SK-N-SH treated with all-trans-retinoic acid at 6 μM for 48 hours (cell line): Measurements from ENCODE around the gene KIAA0513.

Source experiments
- ATAC-seq: fragments of 200-7000 bp; cut with Tn5 transposase; 3 replicates; pipeline ENCODE4 v1.9.1; 2020; ENCODE audit warnings: mild to moderate bottlenecking, moderate library complexity
- BACH2 ChIP-seq: fragments of 250-450 bp; sonication (Bioruptor Pico); IDR thresholded peaks from 2 replicates; pipeline ENCODE4 v1.9.0; 2021; ENCODE audit warnings: mild to moderate bottlenecking, borderline replicate concordance
- CREB5 ChIP-seq: fragments of 250-450 bp; sonication (Bioruptor Pico); IDR thresholded peaks from 2 replicates; pipeline ENCODE4 v1.5.1; 2020; ENCODE audit warnings: low read depth, mild to moderate bottlenecking, moderate library complexity
- CSDC2 ChIP-seq: fragments of 250-450 bp; sonication (Bioruptor Pico); IDR thresholded peaks from 2 replicates; pipeline ENCODE4 v1.5.0; 2020; ENCODE audit warnings: mild to moderate bottlenecking, moderate library complexity
- CSRNP3 ChIP-seq: fragments of 250-450 bp; sonication (Bioruptor Pico); IDR thresholded peaks from 2 replicates; pipeline ENCODE4 v1.5.1; 2021; ENCODE audit warnings: mild to moderate bottlenecking, moderate library complexity
- GLIS3 ChIP-seq: fragments of 250-450 bp; sonication (Bioruptor Pico); IDR thresholded peaks from 2 replicates; pipeline ENCODE4 v1.5.0; 2020; ENCODE audit warnings: mild to moderate bottlenecking, moderate library complexity
- ISL1 ChIP-seq: fragments of 250-450 bp; sonication (Bioruptor Pico); IDR thresholded peaks from 2 replicates; pipeline ENCODE4 v2.1.2; 2022; ENCODE audit warnings: mild to moderate bottlenecking, moderate library complexity
- OSR1 ChIP-seq: fragments of 250-450 bp; sonication (Bioruptor Pico); IDR thresholded peaks from 2 replicates; pipeline ENCODE4 v1.8.0; 2022; ENCODE audit warnings: moderate library complexity, mild to moderate bottlenecking, inconsistent platforms
- PPARA ChIP-seq: fragments of 250-450 bp; sonication (Bioruptor Pico); IDR thresholded peaks from 2 replicates; pipeline ENCODE4 v1.5.0; 2020; ENCODE audit warnings: mild to moderate bottlenecking, borderline replicate concordance
- RARB ChIP-seq: fragments of 250-450 bp; sonication (Bioruptor Pico); IDR thresholded peaks from 2 replicates; pipeline ENCODE4 v1.8.0; 2021; ENCODE audit warnings: mild to moderate bottlenecking, moderate library complexity
- SNAI2 ChIP-seq: fragments of 250-450 bp; sonication (Bioruptor Pico); IDR thresholded peaks from 2 replicates; pipeline ENCODE4 v1.5.0; 2020; ENCODE audit warnings: mild to moderate bottlenecking, moderate library complexity
- TCF4 ChIP-seq: fragments of 250-450 bp; sonication (Bioruptor Pico); IDR thresholded peaks from 2 replicates; pipeline ENCODE4 v1.8.0; 2021; ENCODE audit warnings: mild to moderate bottlenecking, moderate library complexity, borderline replicate concordance
- TOX ChIP-seq: fragments of 250-450 bp; sonication (Bioruptor Pico); IDR thresholded peaks from 2 replicates; pipeline ENCODE4 v1.8.0; 2021; ENCODE audit warnings: mild to moderate bottlenecking, moderate library complexity, borderline replicate concordance
- ZC3H10 ChIP-seq: fragments of 250-450 bp; sonication (Bioruptor Pico); IDR thresholded peaks from 2 replicates; pipeline ENCODE4 v1.5.1; 2021; ENCODE audit warnings: mild to moderate bottlenecking, moderate library complexity
- ZFP3 ChIP-seq: fragments of 250-450 bp; sonication (Bioruptor Pico); IDR thresholded peaks from 2 replicates; pipeline ENCODE4 v1.5.0; 2020; ENCODE audit warnings: mild to moderate bottlenecking, moderate library complexity
- ZFP30 ChIP-seq: fragments of 450-650 bp; formaldehyde crosslinking; IDR thresholded peaks from 2 replicates; pipeline ENCODE4 v1.5.0; 2022; ENCODE audit warnings: mild to moderate bottlenecking, moderate library complexity
- ZNF565 ChIP-seq: fragments of 450-650 bp; formaldehyde crosslinking; conservative IDR thresholded peaks from 2 replicates; pipeline ENCODE4 v1.5.0; 2020; ENCODE audit warnings: low read depth, mild to moderate bottlenecking, moderate library complexity
- ZNF8 ChIP-seq: fragments of 450-650 bp; formaldehyde crosslinking; IDR thresholded peaks from 2 replicates; pipeline ENCODE4 v1.5.0; 2020; ENCODE audit warnings: mild to moderate bottlenecking, moderate library complexity
- TF ChIP-seq, protein P1 (sequence below): fragments of 250-450 bp; sonication (Bioruptor Pico); IDR thresholded peaks from 2 replicates; pipeline ENCODE4 v1.8.0; 2021; ENCODE audit warnings: low read depth, mild to moderate bottlenecking, moderate library complexity, borderline replicate concordance
- TF ChIP-seq, protein P2 (sequence below): fragments of 250-450 bp; sonication (Bioruptor Pico); IDR thresholded peaks from 2 replicates; pipeline ENCODE4 v1.5.0; 2020; ENCODE audit warnings: mild to moderate bottlenecking, moderate library complexity
- TF ChIP-seq, protein P3 (sequence below): fragments of 250-450 bp; sonication (Bioruptor Pico); IDR thresholded peaks from 2 replicates; pipeline ENCODE4 v1.8.0; 2020; ENCODE audit warnings: mild to moderate bottlenecking, moderate library complexity, borderline replicate concordance

Gene KIAA0513

GRCh38 chr16:85133290-85133599 is 105.7 kb downstream of the KIAA0513 start:
- TF ChIP-seq CSRNP3 (CRISPR knock-in tag): no peak
- TF ChIP-seq, protein P1, sequence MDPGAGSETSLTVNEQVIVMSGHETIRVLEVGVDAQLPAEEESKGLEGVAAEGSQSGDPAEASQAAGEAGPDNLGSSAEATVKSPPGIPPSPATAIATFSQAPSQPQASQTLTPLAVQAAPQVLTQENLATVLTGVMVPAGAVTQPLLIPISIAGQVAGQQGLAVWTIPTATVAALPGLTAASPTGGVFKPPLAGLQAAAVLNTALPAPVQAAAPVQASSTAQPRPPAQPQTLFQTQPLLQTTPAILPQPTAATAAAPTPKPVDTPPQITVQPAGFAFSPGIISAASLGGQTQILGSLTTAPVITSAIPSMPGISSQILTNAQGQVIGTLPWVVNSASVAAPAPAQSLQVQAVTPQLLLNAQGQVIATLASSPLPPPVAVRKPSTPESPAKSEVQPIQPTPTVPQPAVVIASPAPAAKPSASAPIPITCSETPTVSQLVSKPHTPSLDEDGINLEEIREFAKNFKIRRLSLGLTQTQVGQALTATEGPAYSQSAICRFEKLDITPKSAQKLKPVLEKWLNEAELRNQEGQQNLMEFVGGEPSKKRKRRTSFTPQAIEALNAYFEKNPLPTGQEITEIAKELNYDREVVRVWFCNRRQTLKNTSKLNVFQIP (CRISPR knock-in tag): no peak
- no peak for TF ChIP-seq ZFP3 (CRISPR knock-in tag)
- TF ChIP-seq CREB5 (CRISPR knock-in tag): no peak
- TF ChIP-seq SNAI2: no peak
- no peak for TF ChIP-seq ZNF8 (CRISPR knock-in tag)
- TF ChIP-seq ZNF565 (CRISPR knock-in tag): no peak
- TF ChIP-seq, protein P2, sequence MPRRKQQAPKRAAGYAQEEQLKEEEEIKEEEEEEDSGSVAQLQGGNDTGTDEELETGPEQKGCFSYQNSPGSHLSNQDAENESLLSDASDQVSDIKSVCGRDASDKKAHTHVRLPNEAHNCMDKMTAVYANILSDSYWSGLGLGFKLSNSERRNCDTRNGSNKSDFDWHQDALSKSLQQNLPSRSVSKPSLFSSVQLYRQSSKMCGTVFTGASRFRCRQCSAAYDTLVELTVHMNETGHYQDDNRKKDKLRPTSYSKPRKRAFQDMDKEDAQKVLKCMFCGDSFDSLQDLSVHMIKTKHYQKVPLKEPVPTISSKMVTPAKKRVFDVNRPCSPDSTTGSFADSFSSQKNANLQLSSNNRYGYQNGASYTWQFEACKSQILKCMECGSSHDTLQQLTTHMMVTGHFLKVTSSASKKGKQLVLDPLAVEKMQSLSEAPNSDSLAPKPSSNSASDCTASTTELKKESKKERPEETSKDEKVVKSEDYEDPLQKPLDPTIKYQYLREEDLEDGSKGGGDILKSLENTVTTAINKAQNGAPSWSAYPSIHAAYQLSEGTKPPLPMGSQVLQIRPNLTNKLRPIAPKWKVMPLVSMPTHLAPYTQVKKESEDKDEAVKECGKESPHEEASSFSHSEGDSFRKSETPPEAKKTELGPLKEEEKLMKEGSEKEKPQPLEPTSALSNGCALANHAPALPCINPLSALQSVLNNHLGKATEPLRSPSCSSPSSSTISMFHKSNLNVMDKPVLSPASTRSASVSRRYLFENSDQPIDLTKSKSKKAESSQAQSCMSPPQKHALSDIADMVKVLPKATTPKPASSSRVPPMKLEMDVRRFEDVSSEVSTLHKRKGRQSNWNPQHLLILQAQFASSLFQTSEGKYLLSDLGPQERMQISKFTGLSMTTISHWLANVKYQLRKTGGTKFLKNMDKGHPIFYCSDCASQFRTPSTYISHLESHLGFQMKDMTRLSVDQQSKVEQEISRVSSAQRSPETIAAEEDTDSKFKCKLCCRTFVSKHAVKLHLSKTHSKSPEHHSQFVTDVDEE: no peak
- no peak for TF ChIP-seq ISL1 (CRISPR knock-in tag)
- no peak for TF ChIP-seq BACH2 (CRISPR knock-in tag)
- TF ChIP-seq OSR1: no peak
- TF ChIP-seq CSDC2 (CRISPR knock-in tag): no peak
- no peak for TF ChIP-seq ZFP30 (CRISPR knock-in tag)
- TF ChIP-seq, protein P3, sequence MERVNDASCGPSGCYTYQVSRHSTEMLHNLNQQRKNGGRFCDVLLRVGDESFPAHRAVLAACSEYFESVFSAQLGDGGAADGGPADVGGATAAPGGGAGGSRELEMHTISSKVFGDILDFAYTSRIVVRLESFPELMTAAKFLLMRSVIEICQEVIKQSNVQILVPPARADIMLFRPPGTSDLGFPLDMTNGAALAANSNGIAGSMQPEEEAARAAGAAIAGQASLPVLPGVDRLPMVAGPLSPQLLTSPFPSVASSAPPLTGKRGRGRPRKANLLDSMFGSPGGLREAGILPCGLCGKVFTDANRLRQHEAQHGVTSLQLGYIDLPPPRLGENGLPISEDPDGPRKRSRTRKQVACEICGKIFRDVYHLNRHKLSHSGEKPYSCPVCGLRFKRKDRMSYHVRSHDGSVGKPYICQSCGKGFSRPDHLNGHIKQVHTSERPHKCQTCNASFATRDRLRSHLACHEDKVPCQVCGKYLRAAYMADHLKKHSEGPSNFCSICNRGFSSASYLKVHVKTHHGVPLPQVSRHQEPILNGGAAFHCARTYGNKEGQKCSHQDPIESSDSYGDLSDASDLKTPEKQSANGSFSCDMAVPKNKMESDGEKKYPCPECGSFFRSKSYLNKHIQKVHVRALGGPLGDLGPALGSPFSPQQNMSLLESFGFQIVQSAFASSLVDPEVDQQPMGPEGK (CRISPR knock-in tag): no peak
- ATAC-seq: no peak

DNA sequence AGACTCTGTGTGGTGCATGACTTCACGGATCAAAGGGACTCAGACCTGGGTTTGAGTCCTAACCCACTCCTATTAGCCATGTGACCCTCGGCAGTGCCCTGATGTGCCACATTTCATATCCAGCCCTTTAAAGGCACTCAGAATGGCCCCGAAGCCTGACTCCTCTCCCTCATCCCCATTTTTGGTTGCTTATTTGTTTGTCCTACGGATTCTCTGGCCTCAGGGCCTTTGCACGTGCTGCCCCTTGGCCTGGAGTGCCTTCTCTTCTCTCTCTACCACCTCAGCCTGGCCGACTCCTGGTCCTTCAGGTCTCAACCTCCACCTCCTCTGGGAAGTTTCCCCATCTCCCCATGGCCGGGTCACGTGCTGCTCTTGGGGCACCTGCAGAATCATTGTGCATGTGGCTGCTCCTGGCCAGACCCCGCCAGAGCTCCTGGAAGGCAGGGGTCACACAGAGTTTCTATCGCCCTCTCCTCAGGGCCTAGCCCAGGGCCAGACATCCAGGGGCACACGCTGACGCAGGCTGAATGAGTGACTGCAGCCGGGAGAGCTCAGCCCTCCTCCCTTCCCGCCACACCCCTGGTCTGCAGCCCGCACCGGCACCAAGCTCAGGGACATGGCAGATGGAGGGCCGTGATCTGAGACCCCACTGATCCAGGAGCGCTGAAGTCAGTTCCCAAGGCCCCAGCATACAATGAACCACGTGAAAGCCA is 106.6 kb downstream of the KIAA0513 start:
- TF ChIP-seq ZC3H10: no peak
- ATAC-seq: no peak

DNA sequence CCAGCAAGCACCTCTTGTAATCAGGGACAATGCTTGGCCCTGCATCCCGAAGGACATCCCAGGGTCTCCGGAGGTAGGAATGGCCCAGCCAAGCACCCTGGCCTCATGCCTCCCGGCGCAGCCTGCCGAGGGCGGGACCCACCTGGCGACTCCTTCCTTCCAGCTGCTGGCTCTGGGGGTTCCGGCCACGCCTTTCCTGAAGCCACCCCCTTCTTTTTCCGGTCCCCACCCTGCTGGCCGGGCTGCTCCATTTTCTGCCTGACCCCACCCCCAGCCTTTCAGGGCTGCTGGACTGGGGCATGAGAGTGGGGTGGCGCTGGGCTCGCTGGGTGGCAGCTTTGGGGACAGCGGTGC is 107.2 kb downstream of the KIAA0513 start:
- ATAC-seq: no peak
- no peak for TF ChIP-seq RARB (CRISPR knock-in tag)
- no peak for TF ChIP-seq PPARA (CRISPR knock-in tag)
- TF ChIP-seq TCF4: no peak
- TF ChIP-seq SNAI2: no peak
- no peak for TF ChIP-seq ZFP30 (CRISPR knock-in tag)
- no peak for TF ChIP-seq ISL1 (CRISPR knock-in tag)

DNA sequence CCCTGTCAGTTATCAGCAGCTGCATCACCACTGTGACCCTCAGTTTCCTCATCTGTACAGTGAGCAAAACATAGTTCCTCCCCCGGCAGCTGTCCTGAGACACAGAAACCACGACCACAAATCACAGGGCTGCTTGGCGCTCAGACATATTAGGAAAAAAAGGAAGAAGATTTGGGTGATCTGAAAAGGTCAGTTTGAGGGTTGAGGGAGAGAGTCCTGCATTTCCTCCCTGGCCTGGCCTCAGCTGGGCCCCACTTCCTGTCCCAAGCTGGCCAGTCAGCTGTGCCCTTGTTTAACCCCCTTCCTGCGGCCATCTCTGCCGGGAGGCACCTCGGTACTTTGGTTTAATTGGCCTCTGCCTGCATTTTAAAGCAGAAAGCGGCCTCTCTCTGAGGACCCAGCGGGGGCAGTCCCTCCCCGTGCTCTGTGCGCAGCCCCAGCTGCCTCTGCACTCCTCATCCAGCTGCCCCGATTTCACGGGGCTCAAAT is 108.7 kb downstream of the KIAA0513 start:
- no peak for ATAC-seq
- TF ChIP-seq BACH2 (CRISPR knock-in tag) (no peak), OSR1 (no peak), TOX (no peak), CREB5 (CRISPR knock-in tag) (no peak), GLIS3 (CRISPR knock-in tag) (no peak), ZC3H10 (no peak), RARB (CRISPR knock-in tag) (no peak), TCF4 (no peak)
- TF ChIP-seq, protein P3 (CRISPR knock-in tag): no peak
- TF ChIP-seq, protein P2: no peak
